ENCODE results near the gene DDIT3. TPM values are rescaled to one million over a fixed set of nuclear protein-coding genes. Genes with fewer than 3 reads are reported as not detected.

Gene DDIT3
- total RNA-seq, 4 donors from 2014 or later = 23.3 to 68.8 (median 45.1) TPM

GRCh38 chr12:57554897-57555296, 34.6 kb upstream of the DDIT3 start:
- TF ChIP-seq, protein P1, sequence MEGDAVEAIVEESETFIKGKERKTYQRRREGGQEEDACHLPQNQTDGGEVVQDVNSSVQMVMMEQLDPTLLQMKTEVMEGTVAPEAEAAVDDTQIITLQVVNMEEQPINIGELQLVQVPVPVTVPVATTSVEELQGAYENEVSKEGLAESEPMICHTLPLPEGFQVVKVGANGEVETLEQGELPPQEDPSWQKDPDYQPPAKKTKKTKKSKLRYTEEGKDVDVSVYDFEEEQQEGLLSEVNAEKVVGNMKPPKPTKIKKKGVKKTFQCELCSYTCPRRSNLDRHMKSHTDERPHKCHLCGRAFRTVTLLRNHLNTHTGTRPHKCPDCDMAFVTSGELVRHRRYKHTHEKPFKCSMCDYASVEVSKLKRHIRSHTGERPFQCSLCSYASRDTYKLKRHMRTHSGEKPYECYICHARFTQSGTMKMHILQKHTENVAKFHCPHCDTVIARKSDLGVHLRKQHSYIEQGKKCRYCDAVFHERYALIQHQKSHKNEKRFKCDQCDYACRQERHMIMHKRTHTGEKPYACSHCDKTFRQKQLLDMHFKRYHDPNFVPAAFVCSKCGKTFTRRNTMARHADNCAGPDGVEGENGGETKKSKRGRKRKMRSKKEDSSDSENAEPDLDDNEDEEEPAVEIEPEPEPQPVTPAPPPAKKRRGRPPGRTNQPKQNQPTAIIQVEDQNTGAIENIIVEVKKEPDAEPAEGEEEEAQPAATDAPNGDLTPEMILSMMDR (IDR thresholded peaks at IDR 0.05; ENCODE audit: low read depth) = no peak

DNA sequence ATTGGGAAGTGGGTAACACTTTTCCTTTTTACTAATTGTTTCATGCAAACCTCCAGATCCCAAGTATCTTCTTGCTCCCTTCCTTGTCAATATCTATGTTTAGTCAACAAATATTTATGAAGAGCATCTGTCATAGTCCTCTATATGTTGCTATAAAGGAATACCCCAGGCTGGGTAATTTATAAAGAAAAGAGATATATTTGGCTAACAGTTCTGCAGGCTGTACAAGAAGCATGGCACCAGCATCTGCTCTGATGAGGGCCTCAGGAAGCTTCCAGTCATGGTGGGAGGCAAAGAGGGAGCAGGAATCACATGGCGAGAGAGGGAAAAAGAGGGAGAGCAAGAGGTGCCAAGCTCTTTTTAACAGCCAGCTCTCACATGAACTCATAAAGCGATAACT, 34.1 kb upstream of the DDIT3 start:
- TF ChIP-seq, protein P1 (IDR thresholded peaks at IDR 0.05; ENCODE audit: low read depth) = no peak

DNA sequence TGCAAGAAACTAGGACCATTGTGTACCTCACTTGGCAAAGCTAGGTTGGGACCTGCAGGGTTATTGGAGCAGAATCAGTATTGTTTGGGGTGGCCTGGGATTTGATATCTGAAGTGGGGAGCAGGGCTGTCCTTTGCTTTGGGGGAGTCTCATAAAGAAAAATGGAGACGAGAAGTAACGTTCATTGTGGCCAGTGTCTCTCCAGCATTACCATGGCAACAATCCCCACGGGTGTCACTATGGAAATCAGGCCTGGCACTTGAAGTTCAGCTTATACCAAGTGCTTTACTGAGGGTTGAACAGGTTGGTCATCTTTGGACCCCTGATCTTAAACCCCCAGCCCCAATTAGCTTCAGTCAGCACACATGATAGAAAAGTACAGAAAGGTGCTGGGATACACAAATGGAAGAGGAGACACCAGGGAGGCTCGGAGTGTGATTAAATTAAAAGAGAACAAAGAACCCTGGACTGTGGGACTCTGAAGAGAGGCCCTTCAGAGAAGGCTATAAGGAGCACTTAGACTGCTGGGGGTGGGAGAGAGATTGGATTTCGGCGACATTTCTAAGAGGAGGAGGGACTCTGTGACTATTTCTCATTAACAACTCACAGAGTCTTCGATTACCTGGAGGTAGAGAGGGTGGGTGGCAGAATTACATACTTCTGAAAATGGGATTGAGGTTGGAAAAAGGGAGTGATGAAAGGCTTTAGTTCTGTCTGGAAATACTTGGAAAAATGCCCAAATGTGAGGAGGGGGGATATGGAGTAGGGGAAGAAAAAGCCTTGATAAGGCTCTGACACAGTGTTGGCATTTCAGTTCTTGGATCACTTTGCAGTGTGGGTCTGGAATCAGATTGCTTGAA, 33.3 kb upstream of the DDIT3 start:
- TF ChIP-seq, protein P1 (IDR thresholded peaks at IDR 0.05; ENCODE audit: low read depth) = no peak

GRCh38 chr12:57552835-57553313, 32.6 kb upstream of the DDIT3 start:
- TF ChIP-seq, protein P1 (IDR thresholded peaks at IDR 0.05; ENCODE audit: low read depth) = no peak

GRCh38 chr12:57552306-57552651, 32.0 kb upstream of the DDIT3 start:
- TF ChIP-seq, protein P1 (IDR thresholded peaks at IDR 0.05; ENCODE audit: low read depth) = no peak

DNA sequence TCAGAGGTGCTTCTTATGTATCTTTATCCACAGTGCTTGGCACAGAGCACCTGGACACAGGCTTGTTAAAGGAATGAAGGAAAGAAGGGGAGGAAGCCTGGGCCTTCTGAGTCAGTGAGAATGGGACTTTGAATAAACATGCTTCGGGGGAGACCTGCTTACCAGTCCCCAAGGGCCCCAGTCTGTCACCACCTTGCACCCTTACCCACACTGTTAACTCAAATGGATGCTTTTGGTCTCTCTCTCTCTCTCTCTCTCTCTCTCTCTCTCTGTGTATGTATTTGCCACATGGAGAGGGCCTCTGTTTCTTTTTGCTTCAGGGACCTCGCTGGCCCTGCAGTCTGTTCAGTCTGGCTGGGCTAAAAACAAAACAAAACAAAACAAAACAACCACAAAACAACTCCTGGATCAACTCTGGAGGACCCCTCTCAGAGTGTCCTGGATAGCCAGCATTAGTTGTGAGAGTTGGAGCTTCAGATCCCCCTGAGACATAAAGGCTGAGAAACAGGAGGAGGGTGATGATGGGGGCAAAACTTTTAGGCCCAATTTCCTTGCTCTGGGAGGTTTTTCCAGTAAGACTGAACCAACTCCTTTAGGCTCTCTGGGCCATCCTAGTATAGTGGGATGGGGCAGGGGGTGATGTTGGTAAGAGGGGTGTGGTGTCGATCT, 31.5 kb upstream of the DDIT3 start:
- TF ChIP-seq, protein P1 (IDR thresholded peaks at IDR 0.05; ENCODE audit: low read depth) = no peak
